T1000 (cell line): ENCODE data around the gene TPT1.
"Not testable (repeated sequence)": the region's sequence is repeated elsewhere in the genome, so short reads cannot be mapped to it uniquely, and the experiment has no call there.

ENCODE experiments used
- DNase-seq: peaks from one replicate; lab custom pipeline; 2025; ENCODE audit warnings: mixed read lengths; lab: John Stamatoyannopoulos, UW

TPT1 gene

GRCh38 chr13:45367358-45367757, 26.4 kb upstream of the TPT1 start:
- DNase-seq: peak; percentile 7

- DNase-seq: no peak
Measured at GRCh38 chr13:45365558-45365885, 24.5 kb upstream of the TPT1 start.

GRCh38 chr13:45364876-45365557, 24.0 kb upstream of the TPT1 start:
- no peak for DNase-seq

GRCh38 chr13:45362939-45363338, 22.0 kb upstream of the TPT1 start:
- no peak for DNase-seq

- DNase-seq: no peak
Measured at GRCh38 chr13:45361596-45362206, 20.7 kb upstream of the TPT1 start.

- no peak for DNase-seq
Measured at GRCh38 chr13:45356966-45357672, 16.1 kb upstream of the TPT1 start.

GRCh38 chr13:45353895-45354294, 12.9 kb upstream of the TPT1 start:
- DNase-seq: no peak

- no peak for DNase-seq
Measured at GRCh38 chr13:45352031-45352430, 11.0 kb upstream of the TPT1 start.

GRCh38 chr13:45350152-45350551, 9.2 kb upstream of the TPT1 start:
- no peak for DNase-seq

- no peak for DNase-seq
Measured at GRCh38 chr13:45349438-45349837, 8.5 kb upstream of the TPT1 start.

- not testable (repeated sequence) for DNase-seq
Measured at GRCh38 chr13:45344064-45344463, 3.1 kb upstream of the TPT1 start.

GRCh38 chr13:45343102-45343501, 2.1 kb upstream of the TPT1 start:
- not testable (repeated sequence) for DNase-seq

GRCh38 chr13:45342668-45343067, 1.7 kb upstream of the TPT1 start:
- DNase-seq: not testable (repeated sequence)

- no peak for DNase-seq
Measured at GRCh38 chr13:45341799-45342500, 967 bp upstream of the TPT1 start.

GRCh38 chr13:45340422-45341033, 455 bp downstream of the TPT1 start:
- DNase-seq: peak; percentile 22

- no peak for DNase-seq
Measured at GRCh38 chr13:45339867-45340266, 1.1 kb downstream of the TPT1 start.

- DNase-seq: no peak
Measured at GRCh38 chr13:45339399-45339798, 1.6 kb downstream of the TPT1 start.

GRCh38 chr13:45337803-45338202, 3.2 kb downstream of the TPT1 start:
- no peak for DNase-seq

GRCh38 chr13:45337395-45337794, 3.6 kb downstream of the TPT1 start:
- DNase-seq: no peak

- DNase-seq: no peak
Measured at GRCh38 chr13:45336025-45336800, 4.8 kb downstream of the TPT1 start.

GRCh38 chr13:45335397-45336024, 5.5 kb downstream of the TPT1 start:
- DNase-seq: no peak
